HepG2 (cell line): ENCODE measurements around the gene PLEKHH1. TPM values are rescaled to one million over a fixed set of nuclear protein-coding genes. Genes with fewer than 3 reads are reported as not detected.

Experiments
- BRCA1 ChIP-seq: sonication (generic); formaldehyde crosslinking; IDR thresholded peaks from 2 replicates; pipeline ENCODE4 v1.4.0; 2020; ENCODE audit warnings: missing genetic modification reagents
- CENPBD1 ChIP-seq: sonication (generic); formaldehyde crosslinking; IDR thresholded peaks from 2 replicates; pipeline ENCODE4 v1.8.0; 2022; ENCODE audit warnings: missing genetic modification reagents, low read depth, mild to moderate bottlenecking, borderline replicate concordance
- ERF ChIP-seq: IDR thresholded peaks from 2 replicates; pipeline ENCODE4 v1.6.1; 2018; ENCODE audit warnings: missing biosample characterization, missing genetic modification reagents
- HDAC2 ChIP-seq: sonication (generic); formaldehyde crosslinking; IDR thresholded peaks from 2 replicates; pipeline ENCODE4 v1.4.0; 2020; ENCODE audit warnings: missing genetic modification reagents
- HNF4G ChIP-seq, 2 experiments: sonication (generic) in 1 of 2; formaldehyde crosslinking in 1 of 2; IDR thresholded peaks; 2 replicates each; pipeline versions ENCODE4 v1.4.0 to v1.6.1; 2011 to 2020; ENCODE audit warnings: borderline replicate concordance in 2 of 2, low read depth in 2 of 2, mild to moderate bottlenecking in 2 of 2, low read length in 1 of 2, missing genetic modification reagents in 1 of 2, moderate library complexity in 1 of 2
- NCOR1 ChIP-seq: fragments of 200-600 bp; sonication (generic); IDR thresholded peaks from 2 replicates; pipeline ENCODE4 v1.7.0; 2017; ENCODE audit warnings: antibody characterized with exemption, low read length, borderline replicate concordance
- NFATC3 ChIP-seq: sonication (generic); formaldehyde crosslinking; IDR thresholded peaks from 2 replicates; pipeline ENCODE4 v1.5.1; 2020; ENCODE audit warnings: mild to moderate bottlenecking, missing genetic modification reagents
- PAWR ChIP-seq: sonication (generic); formaldehyde crosslinking; IDR thresholded peaks from 2 replicates; pipeline ENCODE4 v1.4.0; 2020; ENCODE audit warnings: missing genetic modification reagents, mild to moderate bottlenecking, borderline replicate concordance
- PCBP1 ChIP-seq: fragments of 200-400 bp; formaldehyde crosslinking; IDR thresholded peaks from 2 replicates; pipeline ENCODE4 v1.6.1; 2017; ENCODE audit warnings: mild to moderate bottlenecking, low read depth, low read length, borderline replicate concordance
- PHF8 ChIP-seq: sonication (generic); formaldehyde crosslinking; IDR thresholded peaks from 2 replicates; pipeline ENCODE4 v1.5.0; 2020; ENCODE audit warnings: missing genetic modification reagents
- RXRA ChIP-seq: sonication (generic); formaldehyde crosslinking; IDR thresholded peaks from 2 replicates; pipeline ENCODE4 v1.5.1; 2020; ENCODE audit warnings: missing genetic modification reagents
- TCF12 ChIP-seq, 2 experiments: fragments of 450-650 bp in 1 of 2; sonication (generic) in 1 of 2; formaldehyde crosslinking in 1 of 2; IDR thresholded peaks; 2 replicates each; pipeline versions ENCODE4 v1.6.1 to v1.8.0; 2017 to 2022; ENCODE audit warnings: antibody characterized with exemption in 1 of 2, mild to moderate bottlenecking in 1 of 2, missing genetic modification reagents in 1 of 2, moderate library complexity in 1 of 2
- TSC22D2 ChIP-seq: sonication (generic); formaldehyde crosslinking; IDR thresholded peaks from 2 replicates; pipeline ENCODE4 v1.5.1; 2020; ENCODE audit warnings: missing genetic modification reagents, mild to moderate bottlenecking, borderline replicate concordance
- ZMYM4 ChIP-seq: sonication (generic); formaldehyde crosslinking; IDR thresholded peaks from 2 replicates; pipeline ENCODE4 v1.8.1; 2023; ENCODE audit warnings: mild to moderate bottlenecking, missing genetic modification reagents
- ZNF101 ChIP-seq: sonication (generic); formaldehyde crosslinking; IDR thresholded peaks from 2 replicates; pipeline ENCODE4 v1.4.0; 2020; ENCODE audit warnings: mild to moderate bottlenecking, low read depth, missing genetic modification reagents, borderline replicate concordance
- ZNF121 ChIP-seq: sonication (generic); formaldehyde crosslinking; IDR thresholded peaks from 2 replicates; pipeline ENCODE4 v1.5.0; 2020; ENCODE audit warnings: mild to moderate bottlenecking, missing genetic modification reagents
- ZNF138 ChIP-seq: sonication (generic); formaldehyde crosslinking; IDR thresholded peaks from 2 replicates; pipeline ENCODE4 v1.5.0; 2020; ENCODE audit warnings: mild to moderate bottlenecking, low read depth, missing genetic modification reagents
- ZNF225 ChIP-seq: sonication (generic); formaldehyde crosslinking; IDR thresholded peaks from 2 replicates; pipeline ENCODE4 v1.4.0; 2020; ENCODE audit warnings: mild to moderate bottlenecking, missing genetic modification reagents
- ZNF317 ChIP-seq: sonication (generic); formaldehyde crosslinking; IDR thresholded peaks from 2 replicates; pipeline ENCODE4 v1.5.0; 2020; ENCODE audit warnings: mild to moderate bottlenecking, missing genetic modification reagents
- ZNF333 ChIP-seq: sonication (generic); formaldehyde crosslinking; IDR thresholded peaks from 2 replicates; pipeline ENCODE4 v1.4.0; 2020; ENCODE audit warnings: mild to moderate bottlenecking, missing genetic modification reagents, borderline replicate concordance
- ZNF33A ChIP-seq: sonication (generic); formaldehyde crosslinking; IDR thresholded peaks from 2 replicates; pipeline ENCODE4 v1.5.1; 2020; ENCODE audit warnings: missing genetic modification reagents, mild to moderate bottlenecking, moderate library complexity, borderline replicate concordance
- ZNF512B ChIP-seq: sonication (generic); formaldehyde crosslinking; IDR thresholded peaks from 2 replicates; pipeline ENCODE4 v1.5.1; 2020; ENCODE audit warnings: missing genetic modification reagents, mild to moderate bottlenecking, borderline replicate concordance
- ZNF629 ChIP-seq: sonication (generic); formaldehyde crosslinking; conservative IDR thresholded peaks from 2 replicates; pipeline ENCODE4 v1.5.0; 2020; ENCODE audit warnings: missing genetic modification reagents
- ZNF788 ChIP-seq: sonication (generic); formaldehyde crosslinking; IDR thresholded peaks from 2 replicates; pipeline ENCODE4 v1.5.0; 2020; ENCODE audit warnings: mild to moderate bottlenecking, missing genetic modification reagents, borderline replicate concordance
- polyA plus RNA-seq, 8 experiments: library from polyadenylated mRNA; depleted of rRNA in 3 of 8; stranded (reverse) in 7 of 8; unstranded in 1 of 8; fragments of >200 nt; fragmentation: Illumina TruSeq in 4 of 8; extraction: Trizol in 4 of 8; gene quantifications; 2 replicates each; pipeline versions ENCODE4 v1.2.1 to v1.2.3, GENCODE V29; 2011 to 2016; ENCODE audit warnings: low read depth in 4 of 8, missing spikeins in 1 of 8, mixed read lengths in 1 of 8; ENCODE audit not compliant: insufficient read depth in 1 of 8
- total RNA-seq, 5 experiments: library from RNA; depleted of rRNA; stranded (reverse); fragments of >200 nt; fragmentation: Illumina TruSeq; extraction: Trizol; gene quantifications; 2 replicates each; pipeline ENCODE4 v1.2.3, GENCODE V29; 2016; ENCODE audit warnings: low read depth in 1 of 5

PLEKHH1 gene
- total and polyA plus RNA-seq, 2 of the 13 experiments (the other 11 are each of a cell fraction or from before 2014, with no cell fraction given), result 8.6 to 15.8 TPM

DNA sequence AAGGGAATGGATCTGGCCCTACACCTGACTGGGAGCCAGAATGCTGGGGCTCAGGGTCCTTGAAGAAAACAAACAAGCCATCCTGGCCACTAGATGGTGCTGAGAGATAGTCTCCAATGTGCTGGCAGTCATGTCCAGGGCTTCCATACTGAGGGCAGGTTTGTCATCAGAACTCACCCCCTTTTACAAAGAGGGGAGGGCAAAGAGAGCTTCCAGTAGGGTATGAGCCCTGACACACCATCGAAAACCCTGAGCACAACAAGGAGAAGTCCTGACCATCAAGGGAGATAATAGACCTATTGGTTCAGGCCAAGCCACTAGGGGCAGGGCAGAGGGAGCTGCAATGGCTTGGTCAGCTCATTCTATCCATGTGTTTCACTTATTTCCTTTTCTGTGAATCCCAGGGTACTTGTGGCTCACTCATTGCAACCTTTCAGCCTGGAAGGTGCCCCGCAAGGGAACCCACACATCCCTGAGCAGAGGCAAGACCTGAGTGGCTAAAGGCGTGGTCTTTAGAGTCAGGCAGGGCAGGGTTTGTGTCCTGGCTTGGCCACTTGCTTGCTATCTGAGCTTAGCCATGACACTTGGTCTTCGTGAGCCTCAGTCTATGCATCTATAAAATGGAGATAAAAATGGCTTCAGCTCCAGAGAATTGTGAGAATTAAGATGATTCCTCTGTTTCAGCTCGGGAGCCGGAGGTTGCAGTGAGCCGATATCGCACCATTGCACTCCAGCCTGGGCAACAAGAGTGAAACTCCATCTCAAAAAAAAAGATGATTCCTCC is 6.2 kb upstream of the PLEKHH1 start (continued):
- TF ChIP-seq NFATC3 (CRISPR knock-in tag) (no peak), CENPBD1 (CRISPR knock-in tag) (no peak), HNF4G (IDR thresholded peaks at IDR 0.05; ENCODE audit: borderline replicate concordance, low read depth, low read length) (no peak), HNF4G (CRISPR knock-in tag; IDR thresholded peaks at IDR 0.05; ENCODE audit: borderline replicate concordance, low read depth) (no peak), PCBP1 (no peak), ZNF333 (CRISPR knock-in tag) (no peak), HDAC2 (CRISPR knock-in tag) (0 out of 2 replicates have a peak, but pooled peaks have one; percentile 13), ERF (CRISPR knock-in tag) (0 out of 2 replicates have a peak, but pooled peaks have one; percentile 16), NCOR1 (no peak), ZMYM4 (CRISPR knock-in tag) (0 out of 2 replicates have a peak, but pooled peaks have one; percentile 42), ZNF33A (CRISPR knock-in tag) (no peak), TSC22D2 (CRISPR knock-in tag) (0 out of 2 replicates have a peak, but pooled peaks have one; percentile 60), ZNF225 (CRISPR knock-in tag) (no peak), PAWR (CRISPR knock-in tag) (no peak), TCF12 (IDR thresholded peaks at IDR 0.05) (no peak), TCF12 (CRISPR knock-in tag; IDR thresholded peaks at IDR 0.05) (no peak), ZNF512B (CRISPR knock-in tag) (peak; percentile 29; the same call in 1 of the 2 replicates), ZNF101 (CRISPR knock-in tag) (no peak), ZNF121 (CRISPR knock-in tag) (no peak), RXRA (CRISPR knock-in tag) (no peak), ZNF138 (CRISPR knock-in tag) (no peak), ZNF629 (peak; percentile 75), PHF8 (CRISPR knock-in tag) (0 out of 2 replicates have a peak, but pooled peaks have one; percentile 18), ZNF317 (0 out of 2 replicates have a peak, but pooled peaks have one; percentile 41), BRCA1 (CRISPR knock-in tag) (no peak), ZNF788 (CRISPR knock-in tag) (no peak)
